Transverse colon (tissue), 4 donors: ENCODE data around the gene ZNRF4. TPM values are rescaled to one million over a fixed set of nuclear protein-coding genes. Genes with fewer than 3 reads are reported as not detected.

ENCODE experiments used
- DNase-seq: peaks from one replicate; pipeline ENCODE4 v3.0.0-alpha.2; 2019
- H3K27ac ChIP-seq, 4 donors: fragments of 200-600 bp; sonication (generic); 2 replicates each; pipeline ENCODE4 v1.5.1; 2016 to 2018; ENCODE audit warnings: inconsistent platforms in 4 of 4
- H3K27me3 ChIP-seq: fragments of 200-600 bp; sonication (generic); 2 replicates; pipeline ENCODE4 v1.5.1; 2017; ENCODE audit warnings: inconsistent platforms
- H3K36me3 ChIP-seq, 4 donors: fragments of 200-600 bp; sonication (generic); 2 replicates each; pipeline ENCODE4 v1.5.1; 2017 to 2019; ENCODE audit warnings: inconsistent platforms in 4 of 4
- H3K4me1 ChIP-seq, 4 donors: fragments of 200-600 bp; sonication (generic); 2 replicates each; pipeline ENCODE4 v1.5.1; 2017 to 2020; ENCODE audit warnings: inconsistent platforms in 4 of 4
- H3K4me3 ChIP-seq, 4 donors: fragments of 200-600 bp; sonication (generic); 1 replicate in 1 of 4; 2 replicates in 3 of 4; pipeline versions ENCODE4 v1.5.1 to v1.6.1; 2017 to 2019; ENCODE audit warnings: inconsistent platforms in 4 of 4
- H3K9me3 ChIP-seq, 2 donors: fragments of 200-600 bp; sonication (generic); 2 replicates each; pipeline ENCODE4 v1.5.1; 2017 to 2019; ENCODE audit warnings: inconsistent platforms in 2 of 2
- EP300 ChIP-seq: sonication (generic); formaldehyde crosslinking; IDR thresholded peaks from one replicate; pipeline ENCODE4 v1.6.1; 2017; ENCODE audit warnings: antibody characterized with exemption, low read depth
- POLR2A ChIP-seq: fragments of 450-650 bp; IDR thresholded peaks from one replicate; pipeline ENCODE4 v1.6.1; 2016; ENCODE audit warnings: antibody characterized with exemption, mild to moderate bottlenecking, moderate library complexity
- POLR2AphosphoS5 ChIP-seq, 3 donors: sonication (generic); formaldehyde crosslinking; IDR thresholded peaks; one replicate each; pipeline ENCODE4 v1.6.1; 2016; ENCODE audit warnings: antibody characterized with exemption in 3 of 3
- WGBS, 2 donors: methylation state at CpG; one replicate each; pipeline ENCODE4 v1.1.5; 2018; ENCODE audit warnings: low coverage in 1 of 2; 5-methylcytosine and 5-hydroxymethylcytosine counted together
- in situ Hi-C, 4 donors: fragments of 200-750 bp; cut with MboI; loops; one replicate each; pipeline versions ENCODE4 v1.15.0 to v1.15.1; 2017; ENCODE audit warnings: low sequenced_read_pairs in 3 of 4, low pct_ligation_motif_present in 1 of 4, low pct_unique_long_range_greater_than_20kb in 1 of 4
- intact Hi-C: fragments of 100-400 bp; cut with DNase I; formaldehyde crosslinking; loops from one replicate; pipeline ENCODE4 v1.15.1; 2023; ENCODE audit warnings: low total_unique reads
- total RNA-seq, 4 donors: library from RNA; depleted of rRNA; stranded (reverse); fragments of >200 nt; gene quantifications; one replicate each; pipeline ENCODE4 v1.1.0, GENCODE V29; 2016
- TF ChIP-seq, protein P1 (sequence below), 5 experiments: fragments of 200-600 bp in 3 of 5; fragments of 450-650 bp in 2 of 5; sonication (generic) in 3 of 5; IDR thresholded peaks; 1 replicate in 2 of 5; 2 replicates in 3 of 5; pipeline ENCODE4 v1.5.1; 2016 to 2017; ENCODE audit warnings: antibody characterized with exemption in 5 of 5, inconsistent platforms in 3 of 5, mild to moderate bottlenecking in 2 of 5, moderate library complexity in 1 of 5

Gene ZNRF4
- total RNA-seq, 4 donors from 2014 or later: not detected

DNA sequence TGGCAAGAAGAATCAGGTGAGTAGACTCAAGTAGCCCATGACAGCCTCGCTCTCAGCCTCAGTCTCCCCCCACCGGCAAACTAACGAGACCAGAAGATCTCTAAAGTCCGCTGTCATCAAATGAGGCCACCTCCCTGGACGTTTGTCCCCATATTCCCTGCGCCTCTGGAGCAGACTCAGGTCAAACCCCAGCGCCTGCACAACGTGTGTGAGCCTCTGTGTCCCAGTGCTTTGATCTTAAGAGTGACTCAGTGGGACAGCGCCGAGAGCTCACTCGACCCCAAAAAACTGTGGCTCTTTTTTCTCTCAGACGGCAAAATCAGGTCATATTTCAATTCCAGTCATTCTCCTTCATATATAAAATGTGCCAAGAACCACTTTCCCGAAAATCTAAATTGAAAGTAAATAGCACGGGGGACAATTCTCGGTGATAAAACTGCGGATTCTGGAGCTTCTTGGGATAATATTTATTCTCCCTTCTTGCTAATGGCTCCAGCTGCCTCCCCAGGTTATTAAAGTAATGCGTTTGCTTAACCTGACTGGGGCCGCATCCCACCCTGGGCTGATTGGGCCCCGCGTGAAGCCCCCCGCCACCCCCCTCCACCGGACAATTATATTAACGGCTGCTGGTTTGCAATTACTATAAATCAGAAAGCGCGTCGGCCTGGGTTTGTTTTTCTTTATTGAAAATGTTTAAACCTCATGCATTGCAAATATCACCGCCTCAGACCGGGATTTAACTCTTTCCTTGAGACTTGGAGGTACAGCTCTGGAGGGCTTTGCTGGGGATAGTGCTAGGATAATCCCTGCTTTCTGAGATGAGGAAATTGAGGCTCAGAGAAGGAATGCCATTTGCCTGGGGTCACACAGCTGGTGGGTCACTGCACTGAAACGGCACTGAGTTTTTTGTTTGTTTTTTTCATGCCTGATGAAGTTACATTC lies 37.5 kb upstream of the ZNRF4 start:
- Histone ChIP-seq H3K27me3 (peaks cover 43% of the 10 kb centered on the region), H3K4me1 (no peaks in the 10 kb centered on the region), H3K4me3 (no peak overlapping the region), H3K27ac (no peak overlapping the region), H3K36me3 (no peaks in the 10 kb centered on the region), H3K9me3 (no peaks in the 10 kb centered on the region)
- no peak for DNase-seq
- intact Hi-C loops (no loop called here), in situ Hi-C loops (no loop called here)
- TF ChIP-seq POLR2AphosphoS5 (IDR thresholded peaks at IDR 0.05): no peak
- TF ChIP-seq POLR2A: no peak
- no peak for TF ChIP-seq EP300
- TF ChIP-seq, protein P1, sequence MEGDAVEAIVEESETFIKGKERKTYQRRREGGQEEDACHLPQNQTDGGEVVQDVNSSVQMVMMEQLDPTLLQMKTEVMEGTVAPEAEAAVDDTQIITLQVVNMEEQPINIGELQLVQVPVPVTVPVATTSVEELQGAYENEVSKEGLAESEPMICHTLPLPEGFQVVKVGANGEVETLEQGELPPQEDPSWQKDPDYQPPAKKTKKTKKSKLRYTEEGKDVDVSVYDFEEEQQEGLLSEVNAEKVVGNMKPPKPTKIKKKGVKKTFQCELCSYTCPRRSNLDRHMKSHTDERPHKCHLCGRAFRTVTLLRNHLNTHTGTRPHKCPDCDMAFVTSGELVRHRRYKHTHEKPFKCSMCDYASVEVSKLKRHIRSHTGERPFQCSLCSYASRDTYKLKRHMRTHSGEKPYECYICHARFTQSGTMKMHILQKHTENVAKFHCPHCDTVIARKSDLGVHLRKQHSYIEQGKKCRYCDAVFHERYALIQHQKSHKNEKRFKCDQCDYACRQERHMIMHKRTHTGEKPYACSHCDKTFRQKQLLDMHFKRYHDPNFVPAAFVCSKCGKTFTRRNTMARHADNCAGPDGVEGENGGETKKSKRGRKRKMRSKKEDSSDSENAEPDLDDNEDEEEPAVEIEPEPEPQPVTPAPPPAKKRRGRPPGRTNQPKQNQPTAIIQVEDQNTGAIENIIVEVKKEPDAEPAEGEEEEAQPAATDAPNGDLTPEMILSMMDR (IDR thresholded peaks at IDR 0.05): no peak
- 37 to 41% methylated on average over 9 to 29 of the region's 29 CpGs for WGBS, 2 donors

DNA sequence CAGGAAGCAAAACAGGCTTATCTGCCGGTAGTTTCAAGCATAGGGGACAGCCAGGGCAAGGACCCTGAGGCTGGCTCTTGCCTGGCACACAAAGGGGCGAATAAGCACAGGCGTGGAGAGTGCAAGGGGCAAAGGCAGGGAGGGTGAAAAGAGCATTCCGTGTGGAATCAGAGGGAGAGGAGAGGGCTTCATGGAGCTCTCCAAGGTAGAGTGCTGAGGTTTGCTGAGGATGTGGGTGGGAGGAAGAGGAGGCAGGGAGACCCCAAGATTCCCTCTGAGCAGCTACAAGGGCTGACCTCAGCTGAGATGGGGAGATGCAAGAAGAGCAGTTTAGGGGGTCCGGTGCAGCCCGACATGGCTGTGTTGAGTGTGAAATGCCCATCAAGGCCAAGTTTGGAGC lies 36.5 kb upstream of the ZNRF4 start:
- H3K27ac ChIP-seq: no peak overlapping the region
- intact Hi-C loops (no loop called here), in situ Hi-C loops (no loop called here)
- H3K4me3 ChIP-seq: no peak overlapping the region
- peaks cover 43% of the 10 kb centered on the region for H3K27me3 ChIP-seq
- no peaks in the 10 kb centered on the region for H3K4me1 ChIP-seq
- WGBS, 2 donors: 53 to 68% methylated on average over 2 to 6 of the region's 6 CpGs
- H3K9me3 ChIP-seq: no peaks in the 10 kb centered on the region
- no peak for TF ChIP-seq EP300
- no peaks in the 10 kb centered on the region for H3K36me3 ChIP-seq
- no peak for DNase-seq

DNA sequence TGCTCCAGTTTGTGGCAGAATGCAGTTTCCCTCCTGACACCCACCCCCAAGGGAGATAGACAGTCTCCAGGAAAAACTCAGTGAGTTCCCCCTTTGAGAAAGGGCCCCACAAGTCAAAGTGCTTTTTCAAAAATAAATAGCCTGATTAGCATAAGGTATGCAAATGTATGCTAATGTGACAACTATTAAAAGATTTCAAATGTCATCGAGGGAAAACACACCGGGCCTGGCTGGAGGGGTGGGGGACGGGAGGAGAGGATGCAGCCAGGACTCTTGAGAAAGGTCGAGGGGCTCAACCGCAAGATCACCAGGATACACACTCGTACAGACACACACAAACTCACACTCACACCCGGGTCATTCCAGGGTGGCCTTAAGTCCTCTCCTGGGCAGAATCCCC lies 34.3 kb upstream of the ZNRF4 start:
- no peak overlapping the region for H3K27ac ChIP-seq
- no peaks in the 10 kb centered on the region for H3K9me3 ChIP-seq
- H3K36me3 ChIP-seq: no peaks in the 10 kb centered on the region
- intact Hi-C loops: no loop called here
- 34 to 47% methylated on average over 4 to 7 of the region's 7 CpGs for WGBS, 2 donors
- peaks cover 37% of the 10 kb centered on the region for H3K27me3 ChIP-seq
- no peak for DNase-seq
- H3K4me3 ChIP-seq: no peak overlapping the region
- in situ Hi-C loops: no loop called here
- TF ChIP-seq, protein P1 (IDR thresholded peaks at IDR 0.05): no peak
- no peaks in the 10 kb centered on the region for H3K4me1 ChIP-seq

DNA sequence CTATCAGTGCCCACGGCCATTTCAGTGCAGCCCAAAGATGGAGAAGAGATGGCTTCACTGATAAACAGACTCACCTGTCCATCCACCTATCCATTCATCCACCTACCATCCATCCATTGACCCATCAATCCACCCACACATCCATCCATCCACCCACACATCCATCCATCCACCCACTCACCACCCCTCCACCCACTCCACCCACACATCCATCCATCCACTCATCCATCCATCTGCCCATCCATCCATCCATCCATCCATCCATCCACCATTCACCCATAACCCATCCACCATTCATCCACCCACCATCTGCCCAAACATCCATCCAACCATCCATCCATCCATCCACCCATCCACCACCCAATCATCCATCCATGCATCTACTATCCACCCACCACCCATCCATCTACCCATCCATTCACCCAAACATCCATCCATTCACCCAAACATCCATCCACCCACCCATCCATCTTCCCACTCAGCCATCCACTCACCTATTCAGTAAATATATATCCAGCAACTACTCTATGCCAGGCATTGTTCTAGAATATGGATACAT lies 31.6 kb upstream of the ZNRF4 start:
- no peak for DNase-seq
- Histone ChIP-seq H3K27ac (no peak overlapping the region), H3K36me3 (no peaks in the 10 kb centered on the region), H3K4me1 (no peaks in the 10 kb centered on the region), H3K4me3 (no peak overlapping the region), H3K27me3 (peaks cover 17% of the 10 kb centered on the region), H3K9me3 (no peaks in the 10 kb centered on the region)
- TF ChIP-seq, protein P1 (IDR thresholded peaks at IDR 0.05): no peak
- no peak for TF ChIP-seq POLR2AphosphoS5 (IDR thresholded peaks at IDR 0.05)
- no peak for TF ChIP-seq POLR2A
- no peak for TF ChIP-seq EP300
- in situ Hi-C loops: no loop called here
- WGBS, 2 donors: 38% methylated on average over 1 of the region's 1 CpG; no CpG with 5 or more reads in 1 of the 2 donors
- intact Hi-C loops: no loop called here
